GM21390 (cell line): ENCODE measurements around the gene EBNA1BP2.
A peak's percentile ranks its signal among the peaks of the same experiment; 100 is the strongest.
"Not testable (repeated sequence)": the region's sequence is repeated elsewhere in the genome, so short reads cannot be mapped to it uniquely, and the experiment has no call there.

Source experiments
- ATAC-seq: cut with Tn5 transposase; IDR thresholded peaks from one replicate; pipeline ENCODE4 v1.9.1; 2021; ENCODE audit not compliant: unreplicated experiment

The EBNA1BP2 gene

DNA sequence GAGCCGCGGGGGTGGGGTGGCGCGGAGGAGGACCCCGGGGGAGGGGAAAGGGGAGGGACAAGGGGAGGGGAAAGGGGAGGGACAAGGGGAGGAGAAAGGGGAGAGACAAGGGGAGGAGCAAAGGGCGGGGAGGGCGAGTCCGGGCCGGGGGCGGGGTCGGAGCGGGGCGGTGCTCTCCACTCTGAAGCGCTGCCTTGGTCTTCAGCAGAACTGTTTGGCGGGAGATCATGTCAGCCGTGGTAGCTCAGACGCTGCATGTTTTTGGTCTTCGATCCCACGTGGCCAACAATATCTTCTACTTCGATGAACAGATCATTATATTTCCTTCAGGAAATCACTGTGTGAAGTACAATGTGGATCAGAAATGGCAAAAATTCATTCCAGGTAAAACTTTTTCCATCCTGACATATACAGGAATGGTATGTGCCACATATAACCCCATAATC is 460 bp upstream of the EBNA1BP2 start:
- ATAC-seq = peak; percentile 53

DNA sequence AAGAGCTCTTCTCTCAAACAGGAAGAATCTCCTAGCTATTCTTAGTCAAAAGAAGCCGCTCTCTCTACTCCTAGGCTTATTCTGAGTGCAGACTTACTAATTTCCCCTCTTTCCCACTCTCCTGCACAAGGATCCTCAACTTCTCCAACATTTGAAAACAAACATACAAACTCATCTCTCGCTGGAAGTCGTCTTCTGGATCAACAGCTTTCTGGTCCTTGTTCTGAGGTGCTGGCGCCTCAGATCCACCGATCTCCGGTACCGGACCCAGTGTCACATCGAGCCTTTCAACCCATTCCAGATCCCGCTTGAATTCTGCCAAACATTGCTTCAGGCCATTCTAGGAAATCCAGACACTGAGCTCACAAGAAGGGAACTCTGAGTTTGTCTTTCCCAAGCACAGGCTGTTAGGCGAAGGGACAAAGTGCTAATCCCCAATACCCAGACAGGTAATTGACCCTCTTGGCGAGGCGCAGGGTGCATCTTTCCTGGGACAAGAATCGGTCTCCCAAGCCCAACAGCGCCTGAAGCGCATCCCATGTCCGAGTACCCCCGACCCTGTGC is 696 bp downstream of the EBNA1BP2 start:
- no peak for ATAC-seq

GRCh38 chr1:43165765-43166164 is 6.3 kb downstream of the EBNA1BP2 start:
- ATAC-seq = no peak

DNA sequence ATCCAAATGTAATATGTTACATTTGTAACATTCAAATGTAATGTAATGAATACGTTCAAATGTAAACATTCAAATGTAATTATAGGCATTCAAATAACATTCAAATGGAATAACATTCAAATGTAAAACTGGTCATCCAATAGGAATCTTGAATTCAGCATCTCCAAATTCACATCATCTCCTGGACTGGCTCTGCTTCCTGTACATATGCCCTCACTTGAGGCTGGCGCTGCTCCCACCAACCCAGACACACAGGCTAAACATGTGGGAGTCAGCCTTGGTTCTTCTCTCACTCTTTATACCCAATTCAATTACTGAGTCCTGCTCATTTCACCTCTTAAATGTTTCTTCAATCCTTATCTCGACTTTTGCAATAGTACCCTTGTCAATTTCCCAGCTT is 6.9 kb downstream of the EBNA1BP2 start:
- no peak for ATAC-seq

- ATAC-seq = no peak
Measured at GRCh38 chr1:43156026-43156425, 16.1 kb downstream of the EBNA1BP2 start.

DNA sequence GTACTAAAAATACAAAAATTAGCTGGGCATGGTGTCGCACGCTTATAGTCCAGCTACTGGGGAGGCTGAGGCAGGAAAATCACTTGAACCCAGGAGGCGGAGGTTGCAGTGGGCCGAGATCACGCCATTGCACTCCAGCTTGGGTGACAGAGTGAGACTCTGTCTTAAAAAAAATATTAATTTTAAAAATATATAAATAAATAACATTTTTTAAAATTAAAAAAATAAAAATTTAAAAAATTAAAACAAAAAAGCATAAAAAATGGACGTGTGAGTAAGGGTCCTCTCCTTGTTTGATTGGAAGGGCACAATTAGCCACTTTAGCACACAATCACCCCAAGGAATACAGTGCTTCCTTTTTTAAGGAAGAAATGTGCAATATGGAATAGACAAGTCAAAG is 18.6 kb downstream of the EBNA1BP2 start:
- ATAC-seq = no peak

DNA sequence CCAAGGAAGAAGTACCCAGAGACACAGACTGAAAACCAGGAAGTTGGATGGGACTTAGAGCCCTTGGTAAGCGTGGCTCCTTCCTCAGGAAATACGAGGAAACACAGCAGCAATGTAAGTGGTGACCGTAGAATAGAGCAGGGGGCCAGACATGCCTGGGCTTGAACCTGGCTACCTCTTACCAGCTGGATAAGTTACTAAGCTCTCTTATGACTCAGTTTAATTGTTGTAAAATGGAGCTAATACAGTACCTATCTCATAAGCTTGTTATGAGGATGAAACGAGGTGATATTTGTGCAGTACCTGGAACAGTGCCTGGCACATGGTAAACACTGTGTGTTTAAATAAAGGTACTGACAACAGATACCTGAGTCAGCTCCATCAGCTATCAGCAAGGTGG is 19.2 kb downstream of the EBNA1BP2 start:
- ATAC-seq = no peak

- ATAC-seq = no peak
Measured at GRCh38 chr1:43149889-43150288, 22.2 kb downstream of the EBNA1BP2 start.

DNA sequence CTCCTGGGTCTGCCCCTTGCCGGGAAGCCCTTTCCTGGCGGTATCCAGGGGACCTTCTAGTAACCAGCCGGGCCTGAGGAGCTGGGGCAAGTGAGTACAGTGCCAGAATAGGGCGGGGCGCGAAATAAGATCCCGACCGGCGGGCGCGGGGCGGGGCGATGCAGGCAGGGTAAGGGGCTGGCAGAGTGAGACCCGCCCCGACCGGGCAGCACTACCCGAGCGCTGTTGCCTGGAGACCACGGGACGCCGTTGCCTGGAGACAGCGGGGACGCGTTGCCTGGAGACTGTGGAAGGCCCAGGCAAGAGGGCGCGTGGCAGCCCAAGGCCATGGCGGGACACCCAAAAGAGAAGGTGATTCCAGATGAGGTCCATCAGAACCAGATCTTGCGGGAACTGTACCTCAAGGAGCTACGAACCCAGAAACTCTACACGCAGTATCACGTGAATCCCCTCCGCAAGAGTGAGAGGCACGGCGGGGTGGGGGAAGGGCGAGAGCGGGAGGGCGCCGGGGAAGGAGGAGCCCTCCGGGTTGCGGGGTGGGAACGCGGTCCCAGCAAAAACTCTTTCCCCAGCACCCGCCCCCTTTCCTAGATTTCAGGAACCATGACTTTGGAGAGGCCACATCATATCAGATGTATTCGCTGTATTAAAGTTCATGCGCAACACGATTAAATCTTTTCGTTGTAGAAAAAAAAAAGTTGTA is 24.3 kb downstream of the EBNA1BP2 start:
- no peak for ATAC-seq

DNA sequence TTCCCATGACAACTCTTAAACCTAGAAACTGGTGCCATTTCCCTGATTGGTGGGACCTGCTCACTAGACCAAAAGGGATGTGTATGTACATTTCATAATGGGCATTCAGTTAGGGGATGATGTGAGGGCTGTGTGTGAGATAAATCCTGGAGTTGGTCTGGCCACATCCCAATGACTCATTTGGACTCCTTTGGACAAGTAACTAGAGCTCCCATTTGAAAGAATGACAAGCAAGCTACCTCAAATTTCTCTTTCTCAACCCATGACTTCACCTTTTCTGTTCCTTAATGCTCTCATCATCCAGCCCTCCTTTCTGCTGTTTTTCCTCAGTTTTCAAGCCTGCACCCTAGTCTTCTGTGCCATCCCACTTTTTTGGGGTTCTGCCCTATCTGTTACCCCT is 27.9 kb downstream of the EBNA1BP2 start:
- no peak for ATAC-seq

DNA sequence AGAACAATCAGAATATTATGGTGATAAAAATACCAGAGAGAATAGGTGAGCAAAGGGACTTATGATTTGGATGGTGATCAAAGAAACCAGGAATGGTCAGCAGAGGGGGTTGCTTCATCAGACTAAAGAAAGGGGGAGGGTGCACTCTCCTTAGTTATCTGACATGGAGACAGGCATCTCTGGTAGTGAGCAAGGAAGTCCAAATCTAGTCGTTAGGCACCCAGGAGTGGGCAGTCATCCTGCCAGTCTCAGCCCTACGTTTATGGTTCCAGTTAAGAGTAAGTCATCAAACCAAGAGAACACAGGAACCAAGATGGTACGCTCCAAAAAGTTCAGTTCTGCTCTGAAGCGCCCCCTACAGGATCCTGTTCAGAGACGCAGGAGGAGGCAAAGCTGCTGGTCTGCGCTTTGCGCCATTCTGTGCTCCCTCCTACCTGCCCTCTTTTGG is 28.6 kb downstream of the EBNA1BP2 start:
- ATAC-seq = no peak

GRCh38 chr1:43140583-43140982 is 31.5 kb downstream of the EBNA1BP2 start:
- no peak for ATAC-seq

GRCh38 chr1:43140010-43140409 is 32.1 kb downstream of the EBNA1BP2 start:
- no peak for ATAC-seq

- not testable (repeated sequence) for ATAC-seq
Measured at GRCh38 chr1:43139295-43139694, 32.8 kb downstream of the EBNA1BP2 start.

DNA sequence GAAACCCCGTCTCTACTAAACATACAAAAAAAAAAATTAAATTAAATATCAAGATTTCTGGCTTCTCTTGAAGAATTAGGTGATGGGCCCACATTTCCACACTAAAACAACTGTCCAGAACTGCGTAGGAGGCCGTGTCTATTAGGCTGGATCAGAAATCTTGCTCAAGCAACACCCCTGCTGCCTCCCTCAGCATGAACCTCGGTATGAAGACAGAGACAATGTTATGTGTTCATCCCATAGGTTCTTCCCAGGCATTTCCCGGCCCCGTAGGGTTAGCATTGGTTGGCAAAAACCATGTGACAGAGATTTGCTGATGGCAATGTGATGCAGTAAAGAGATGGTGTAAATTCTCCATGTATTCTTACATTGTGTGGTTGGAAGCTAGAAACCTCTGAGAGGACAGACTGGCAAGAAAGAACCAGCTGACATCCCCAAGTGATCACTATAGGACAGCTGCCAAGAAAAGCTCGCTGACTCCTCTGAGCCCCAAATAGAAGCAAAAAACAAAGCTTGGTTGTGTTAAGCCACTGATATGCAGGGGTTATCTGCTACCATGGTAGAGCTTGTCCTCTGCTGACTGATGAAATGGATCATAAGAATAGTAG is 34.5 kb downstream of the EBNA1BP2 start:
- no peak for ATAC-seq

- ATAC-seq = no peak
Measured at GRCh38 chr1:43135857-43136781, 36.0 kb downstream of the EBNA1BP2 start.

- ATAC-seq = no peak
Measured at GRCh38 chr1:43134640-43135039, 37.5 kb downstream of the EBNA1BP2 start.

DNA sequence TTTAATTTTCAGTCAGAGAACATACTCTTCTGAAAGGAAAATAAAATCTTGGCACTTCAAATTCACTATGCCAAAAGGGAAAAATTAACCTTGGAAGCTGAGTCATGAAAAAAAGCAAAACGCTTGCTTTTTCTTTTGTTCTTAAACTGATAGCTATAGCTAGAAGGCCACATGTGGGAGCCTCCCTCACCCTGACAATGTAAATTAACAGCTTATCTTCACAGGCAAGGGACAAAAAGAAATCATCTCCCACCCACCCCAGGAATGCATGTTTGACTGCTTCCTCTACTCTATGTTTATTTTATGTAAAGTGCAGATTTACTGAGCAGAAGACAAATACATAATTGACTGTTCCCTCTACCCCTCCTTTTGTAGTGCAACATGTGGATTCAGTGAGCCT is 38.0 kb downstream of the EBNA1BP2 start:
- no peak for ATAC-seq

- no peak for ATAC-seq
Measured at GRCh38 chr1:43129426-43129825, 42.7 kb downstream of the EBNA1BP2 start.

- no peak for ATAC-seq
Measured at GRCh38 chr1:43128816-43129215, 43.3 kb downstream of the EBNA1BP2 start.

DNA sequence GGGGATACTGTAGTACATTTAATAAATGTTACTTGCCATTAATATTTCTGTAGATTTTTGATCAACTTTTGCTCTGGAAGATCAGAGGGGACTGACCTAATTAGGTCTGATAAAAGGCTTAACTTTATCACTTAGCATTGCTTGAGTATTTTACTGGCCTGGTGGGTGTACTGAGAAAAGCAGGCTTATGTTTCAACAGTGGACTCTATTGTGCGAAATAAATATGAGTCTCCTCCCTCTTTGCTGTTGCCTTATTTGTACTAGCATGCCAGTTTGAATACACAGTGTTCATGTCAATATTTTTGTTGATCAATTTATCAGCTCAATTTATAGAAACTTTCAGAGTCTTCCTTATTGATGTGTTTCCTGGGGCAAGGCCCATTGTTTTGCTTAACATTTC is 49.1 kb downstream of the EBNA1BP2 start:
- ATAC-seq = no peak
